CD4-positive, alpha-beta T cell treated with Interleukin-6 at 100 ng/mL for 8 hours (primary cell): ENCODE results near the gene FALEC.

Experiments
- DNase-seq: peaks from one replicate; pipeline ENCODE4 v3.0.0-alpha.2; 2020; ENCODE audit warnings: mixed read lengths, low spot score

The FALEC gene

DNA sequence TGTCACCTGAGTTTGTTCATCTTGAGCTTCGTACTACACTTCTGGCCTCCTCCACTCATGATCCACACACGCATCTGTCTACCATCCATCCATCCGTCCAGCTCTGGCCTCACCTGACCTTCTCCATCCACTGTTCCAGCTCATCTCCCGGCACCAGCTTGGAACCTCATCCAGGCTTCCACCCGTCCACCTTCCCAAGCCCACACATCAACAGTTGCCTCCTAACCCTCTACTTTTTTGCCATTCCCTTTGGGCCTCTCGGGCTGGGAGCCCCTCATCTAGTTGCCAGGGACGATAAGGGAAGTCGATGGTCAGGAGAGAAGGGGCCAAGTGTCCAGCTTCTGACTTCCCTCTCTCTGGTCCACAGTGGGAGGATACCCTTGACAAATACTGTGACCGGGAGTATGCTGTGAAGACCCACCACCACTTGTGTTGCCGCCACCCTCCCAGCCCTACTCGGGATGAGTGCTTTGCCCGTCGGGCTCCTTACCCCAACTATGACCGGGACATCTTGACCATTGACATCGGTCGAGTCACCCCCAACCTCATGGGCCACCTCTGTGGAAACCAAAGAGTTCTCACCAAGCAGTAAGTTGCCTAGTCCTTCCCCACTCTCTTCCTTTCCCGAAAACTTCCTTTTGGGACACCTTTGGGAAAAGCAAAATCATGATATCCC, 3.4 kb upstream of the FALEC start:
- DNase-seq = no peak

DNA sequence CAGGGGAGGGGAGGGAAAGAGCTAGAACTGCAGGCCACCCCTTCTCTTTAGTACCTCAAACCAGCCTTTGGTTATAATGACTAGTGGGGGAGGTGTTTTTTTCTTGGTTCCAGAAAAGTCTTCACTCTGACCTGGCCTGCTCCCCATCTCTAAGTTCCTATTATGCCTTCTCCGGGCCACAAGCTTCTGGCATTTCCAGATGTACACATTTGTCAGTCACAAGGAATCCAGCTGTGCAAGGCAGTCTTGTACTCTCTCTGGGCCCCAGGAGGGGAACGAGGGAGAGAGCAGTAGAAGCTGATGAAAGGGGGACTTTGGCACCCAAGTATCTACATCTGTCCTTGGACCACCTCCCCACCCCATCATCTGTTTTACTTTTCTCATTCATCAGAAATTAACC, 2.7 kb upstream of the FALEC start:
- DNase-seq = no peak

DNA sequence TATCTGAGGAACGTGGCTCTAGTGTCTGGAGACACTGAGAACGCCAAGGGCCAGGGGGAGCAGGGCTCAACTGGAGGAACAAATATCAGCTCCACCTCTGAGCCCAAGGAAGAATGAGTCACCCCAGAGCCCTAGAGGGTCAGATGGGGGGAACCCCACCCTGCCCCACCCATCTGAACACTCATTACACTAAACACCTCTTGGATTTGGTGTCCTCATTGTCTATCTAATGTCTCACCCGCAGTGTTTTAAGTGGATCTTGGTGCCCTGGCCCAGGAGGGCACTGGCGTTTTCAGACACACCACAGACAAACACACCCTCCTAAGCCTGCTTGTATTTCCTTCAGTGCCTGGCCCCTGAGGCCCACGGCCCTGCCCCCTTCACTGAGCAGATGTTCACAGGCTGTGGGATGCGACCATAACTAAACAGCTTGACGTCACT, 2.2 kb upstream of the FALEC start:
- no peak for DNase-seq

DNA sequence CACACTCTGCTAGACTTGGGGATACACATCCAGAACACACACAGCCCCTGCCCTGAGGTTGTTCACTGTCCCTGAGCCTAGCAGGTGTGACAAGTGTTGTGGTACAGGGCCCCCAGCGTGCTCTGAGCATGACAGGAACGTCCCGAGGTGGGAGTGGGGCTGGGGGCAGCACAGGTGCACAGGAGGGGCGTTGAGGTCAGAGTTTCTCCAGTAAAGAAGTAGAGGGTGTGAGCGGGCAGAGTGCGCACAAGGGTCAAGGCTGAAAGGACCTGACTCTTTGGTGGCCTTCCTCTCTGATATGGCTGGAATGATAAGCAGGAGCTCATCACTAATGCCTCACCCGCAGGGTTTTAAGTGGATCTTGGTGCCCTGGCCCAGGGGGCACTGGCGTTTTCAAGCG, 1.3 kb upstream of the FALEC start:
- no peak for DNase-seq

DNA sequence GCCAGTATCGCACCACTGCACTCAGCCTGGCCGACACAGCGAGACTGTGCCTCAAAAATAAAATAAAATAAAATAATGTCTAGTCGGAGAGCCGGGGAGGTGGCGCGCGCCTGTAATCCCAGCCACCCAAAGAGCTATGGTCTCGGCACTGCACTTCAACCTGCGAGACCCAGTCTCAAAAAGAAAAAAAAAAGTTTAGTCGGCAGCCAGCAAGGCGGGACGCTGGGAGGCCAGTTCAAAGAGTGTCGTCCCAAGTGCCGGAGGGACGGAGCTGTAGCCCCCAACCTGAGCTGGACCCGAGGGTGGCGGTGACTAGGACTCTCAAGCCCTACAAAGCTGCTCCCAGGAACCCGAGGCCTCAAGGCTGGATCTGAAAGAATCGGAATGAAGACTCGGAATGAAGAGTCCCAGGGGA, 632 bp upstream of the FALEC start:
- DNase-seq = no peak

DNA sequence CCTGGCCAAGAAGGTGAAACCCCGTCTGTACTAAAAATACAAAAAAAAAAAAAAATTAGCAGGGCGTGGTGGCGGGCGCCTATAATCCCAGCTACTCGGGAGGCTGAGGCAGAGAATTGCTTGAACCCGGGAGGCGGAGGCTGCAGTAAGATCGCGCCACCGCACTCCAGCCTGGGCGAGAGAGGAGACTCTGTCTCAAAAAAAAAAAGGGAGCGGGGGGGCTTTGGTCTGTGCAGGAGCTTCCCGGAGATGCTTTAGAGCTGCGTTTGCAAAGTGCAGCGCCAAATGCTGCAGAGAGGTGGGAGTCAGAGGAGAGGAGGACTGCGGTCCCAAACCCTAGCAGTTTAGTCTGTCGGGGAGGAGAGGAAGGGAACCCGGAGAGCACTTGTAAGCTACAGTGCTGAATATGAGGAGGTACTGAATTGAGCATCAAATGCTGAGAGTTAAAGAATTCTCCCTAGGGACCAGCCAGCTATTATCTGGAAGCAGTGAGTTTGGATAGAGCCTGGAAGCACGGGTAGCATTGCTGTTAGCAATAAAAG, 569 bp downstream of the FALEC start:
- DNase-seq = no peak

DNA sequence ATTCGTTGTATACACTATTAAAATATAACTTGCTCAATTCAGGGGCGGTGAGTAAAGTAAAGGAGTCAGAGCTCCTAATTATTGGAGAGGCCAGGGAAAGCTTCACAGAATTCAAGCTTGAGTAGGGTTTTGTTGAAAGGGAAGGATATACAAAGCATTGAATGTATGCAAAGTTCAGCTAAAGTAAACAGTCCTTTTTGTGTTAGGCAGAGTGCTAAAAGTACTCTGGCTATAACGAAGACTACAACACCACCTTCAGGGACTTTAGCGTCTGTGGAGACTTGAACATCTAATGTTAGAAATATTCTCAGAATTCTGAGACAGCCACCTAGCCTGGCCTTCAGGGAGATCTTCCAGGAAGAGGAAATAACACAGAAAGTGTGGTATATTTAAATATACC, 1.1 kb downstream of the FALEC start:
- DNase-seq = no peak

DNA sequence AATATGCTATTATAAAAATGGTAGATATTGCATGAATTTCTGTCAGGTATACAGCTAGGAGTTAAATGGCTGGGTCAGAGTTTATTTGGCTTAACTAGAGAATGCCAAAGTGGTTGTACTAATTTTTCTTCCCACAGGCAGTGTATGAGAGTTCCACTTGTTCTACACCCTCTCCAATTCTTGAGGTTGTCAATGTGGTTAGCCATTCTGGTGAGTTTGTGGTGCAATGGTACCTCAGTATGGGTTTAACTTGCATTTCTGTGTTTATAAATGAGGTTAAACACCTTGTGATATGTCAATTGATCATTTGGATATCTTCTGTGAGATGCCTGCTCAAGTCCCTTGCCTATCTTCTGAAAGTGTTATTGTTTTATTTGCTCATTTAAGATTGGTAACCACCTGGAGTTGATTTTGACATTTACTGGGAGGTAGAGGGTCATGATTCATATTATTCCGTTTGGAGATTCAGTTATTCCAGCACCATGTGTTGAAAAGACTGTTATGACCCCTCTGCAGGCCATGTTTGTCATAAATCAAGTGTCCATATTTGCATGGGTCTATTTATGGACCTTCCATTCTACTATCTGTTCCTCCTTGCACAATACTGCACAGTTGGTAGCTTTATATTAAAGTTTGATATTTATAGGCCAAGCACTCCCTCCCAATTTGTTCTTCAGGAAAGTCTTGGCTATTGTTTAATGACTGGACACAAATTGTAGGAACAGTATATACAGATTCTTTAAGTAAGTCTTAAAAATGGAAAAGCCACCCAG, 5.8 kb downstream of the FALEC start:
- DNase-seq = no peak

DNA sequence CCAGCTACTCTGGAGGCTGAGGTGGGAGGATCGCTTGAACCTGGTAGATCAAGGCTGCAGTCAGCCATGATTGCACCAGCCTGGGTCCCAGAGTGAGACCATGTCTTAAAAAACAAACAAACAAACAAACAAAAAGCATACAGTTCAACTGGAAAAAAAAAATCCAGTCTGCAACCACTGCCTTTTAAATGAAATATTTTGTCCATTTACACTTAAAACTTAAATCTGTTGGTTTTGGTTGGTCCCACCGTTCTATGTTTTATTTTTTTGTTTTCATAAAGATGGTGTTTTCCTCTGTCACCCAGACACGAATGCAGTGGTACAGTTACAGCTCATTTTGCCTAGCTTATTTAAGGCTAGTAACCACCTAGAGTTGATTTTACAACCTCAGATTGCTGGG, 9.8 kb downstream of the FALEC start:
- no peak for DNase-seq

DNA sequence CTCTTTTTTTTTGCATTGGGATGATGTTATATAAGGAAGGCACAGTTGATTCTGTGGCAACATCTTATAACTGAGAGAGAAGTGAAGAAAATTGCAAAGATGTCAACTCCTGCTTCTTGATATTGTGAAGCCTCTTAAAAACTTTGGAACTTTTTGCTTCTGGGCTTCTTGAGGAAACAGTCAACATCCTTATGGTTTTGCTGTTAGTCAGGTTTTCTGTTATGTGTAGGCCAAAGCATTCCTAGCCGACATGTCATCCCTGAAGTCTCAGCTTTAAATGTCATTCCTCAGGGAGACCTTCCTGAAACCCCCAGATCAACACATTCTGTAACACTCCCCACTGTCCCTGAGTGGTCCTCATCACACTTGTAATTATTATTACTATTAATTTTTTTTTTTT, 12.6 kb downstream of the FALEC start:
- no peak for DNase-seq

DNA sequence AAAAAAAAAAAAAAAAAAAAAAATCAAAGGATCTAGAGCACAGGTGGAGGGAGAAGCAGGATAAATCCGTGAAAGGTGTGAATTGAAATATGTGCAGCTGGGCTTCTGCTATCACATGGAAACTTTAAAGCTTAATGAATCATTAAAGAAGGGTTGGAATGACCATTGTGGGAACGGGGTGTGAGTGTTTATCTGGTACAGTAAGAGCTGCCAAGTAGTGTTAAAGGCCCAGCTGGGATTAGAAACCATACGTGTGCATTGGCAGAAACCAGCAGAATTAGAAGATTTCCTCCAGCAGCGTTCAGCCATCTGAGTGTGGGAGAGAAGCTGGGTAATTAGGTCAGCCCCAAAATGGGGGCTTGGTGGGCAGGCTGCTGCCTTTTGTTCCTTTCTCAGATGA, 13.5 kb downstream of the FALEC start:
- DNase-seq = no peak

DNA sequence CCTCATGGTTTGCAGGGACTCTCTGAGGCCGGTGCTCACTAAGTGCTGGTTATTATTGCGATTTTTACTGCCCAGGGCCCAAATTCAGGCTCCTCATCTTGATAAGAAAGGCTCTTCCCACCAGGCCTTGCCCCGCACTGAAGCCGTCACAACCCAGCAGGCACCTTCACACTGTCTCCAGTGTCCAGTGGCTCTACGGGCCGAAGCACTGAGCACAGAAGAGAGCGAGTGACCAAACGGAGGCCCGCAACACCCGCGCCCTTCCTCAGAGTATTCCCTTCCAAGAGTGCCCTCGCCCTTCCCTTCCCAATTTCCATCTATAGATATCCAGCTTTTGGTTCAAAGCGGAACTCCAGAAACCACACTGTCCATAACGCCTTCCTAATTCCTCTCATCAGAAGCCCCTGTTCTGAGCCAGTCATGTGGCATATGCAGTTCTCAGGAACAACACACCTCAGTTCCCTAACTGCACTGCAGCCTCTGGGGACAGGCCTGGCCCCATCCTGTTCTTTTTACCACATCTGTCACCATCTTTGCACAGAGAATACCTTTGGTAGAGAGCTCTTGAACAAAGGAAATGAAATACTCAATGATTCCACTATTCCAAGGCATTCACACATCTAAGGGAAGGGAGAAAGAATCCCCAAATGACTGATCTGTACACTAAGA, 15.1 kb downstream of the FALEC start:
- DNase-seq = no peak

DNA sequence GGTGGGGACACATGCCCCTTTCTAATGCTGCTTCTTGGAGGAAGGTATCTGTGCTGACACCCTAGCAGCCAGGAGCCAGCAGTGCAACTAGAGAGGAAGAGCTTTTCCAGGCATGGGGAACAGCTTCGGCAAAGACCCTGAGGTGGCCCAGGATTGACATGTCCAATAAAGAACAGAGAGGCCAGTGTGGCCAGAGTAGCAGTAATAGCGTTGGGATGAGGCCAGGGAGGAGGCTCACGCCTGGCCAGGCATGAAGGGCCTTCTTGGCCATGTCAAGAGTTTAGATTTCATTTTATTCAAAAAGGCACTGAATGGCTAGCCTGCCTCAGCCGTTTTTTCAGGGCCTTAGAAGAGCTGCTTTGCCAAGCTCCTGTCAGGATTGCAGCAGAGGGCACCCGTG, 17.3 kb downstream of the FALEC start:
- DNase-seq = no peak

DNA sequence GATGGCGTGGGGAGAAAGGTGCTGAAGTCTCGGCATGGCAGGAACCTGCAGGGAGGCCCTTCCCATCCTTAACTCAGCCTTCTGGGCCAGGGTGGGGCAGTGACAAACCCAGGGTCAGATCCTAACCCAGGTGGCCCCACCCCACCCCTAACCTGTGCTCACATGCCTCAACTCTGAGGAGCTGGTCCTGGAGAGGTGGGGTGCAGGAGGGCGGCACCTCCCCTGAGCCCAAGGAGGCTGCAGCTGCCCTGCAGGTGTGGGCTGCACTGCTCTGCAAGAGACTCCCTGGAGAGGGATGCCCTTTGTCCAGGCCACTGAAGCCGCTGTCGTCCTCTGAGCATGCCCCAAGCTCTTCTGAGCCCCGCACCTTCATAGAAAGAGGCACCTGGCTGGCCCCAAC, 18.4 kb downstream of the FALEC start:
- DNase-seq = no peak

DNA sequence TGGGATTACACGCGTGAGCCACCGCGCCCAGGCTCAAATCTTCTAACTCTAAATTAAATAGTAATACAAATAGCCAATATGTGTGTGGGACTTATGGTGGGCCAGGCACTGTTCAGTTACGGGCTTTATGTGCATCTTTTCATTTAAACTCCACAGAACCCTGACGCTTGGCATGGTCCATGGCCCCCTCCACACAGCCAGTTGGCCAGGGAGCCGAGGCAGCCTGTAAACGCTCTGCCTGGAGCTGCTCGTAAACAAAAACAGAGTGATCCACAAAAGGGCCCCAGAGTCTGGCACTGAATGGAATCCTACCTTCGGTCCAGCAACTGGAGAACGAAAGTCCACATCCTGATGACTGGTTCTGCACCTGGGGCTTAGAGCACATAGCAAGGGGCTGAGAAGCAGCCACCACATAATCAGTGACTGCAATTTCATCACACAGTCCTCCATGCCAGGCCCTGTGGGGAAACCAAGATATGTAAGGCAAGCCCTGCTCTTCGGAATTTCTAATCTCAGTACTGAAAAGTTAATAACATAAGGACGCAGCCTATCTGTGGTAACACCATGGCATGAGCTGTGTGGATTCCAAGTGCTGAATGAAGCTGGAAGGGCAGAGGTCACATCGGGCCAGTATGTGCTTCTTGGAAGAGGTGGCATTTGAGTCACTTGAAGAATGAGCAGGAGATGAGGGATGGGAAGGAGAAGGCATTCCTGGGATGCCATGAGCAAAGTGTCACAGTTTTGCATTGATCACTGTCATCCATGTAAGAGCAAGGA, 20.1 kb downstream of the FALEC start:
- DNase-seq = no peak

DNA sequence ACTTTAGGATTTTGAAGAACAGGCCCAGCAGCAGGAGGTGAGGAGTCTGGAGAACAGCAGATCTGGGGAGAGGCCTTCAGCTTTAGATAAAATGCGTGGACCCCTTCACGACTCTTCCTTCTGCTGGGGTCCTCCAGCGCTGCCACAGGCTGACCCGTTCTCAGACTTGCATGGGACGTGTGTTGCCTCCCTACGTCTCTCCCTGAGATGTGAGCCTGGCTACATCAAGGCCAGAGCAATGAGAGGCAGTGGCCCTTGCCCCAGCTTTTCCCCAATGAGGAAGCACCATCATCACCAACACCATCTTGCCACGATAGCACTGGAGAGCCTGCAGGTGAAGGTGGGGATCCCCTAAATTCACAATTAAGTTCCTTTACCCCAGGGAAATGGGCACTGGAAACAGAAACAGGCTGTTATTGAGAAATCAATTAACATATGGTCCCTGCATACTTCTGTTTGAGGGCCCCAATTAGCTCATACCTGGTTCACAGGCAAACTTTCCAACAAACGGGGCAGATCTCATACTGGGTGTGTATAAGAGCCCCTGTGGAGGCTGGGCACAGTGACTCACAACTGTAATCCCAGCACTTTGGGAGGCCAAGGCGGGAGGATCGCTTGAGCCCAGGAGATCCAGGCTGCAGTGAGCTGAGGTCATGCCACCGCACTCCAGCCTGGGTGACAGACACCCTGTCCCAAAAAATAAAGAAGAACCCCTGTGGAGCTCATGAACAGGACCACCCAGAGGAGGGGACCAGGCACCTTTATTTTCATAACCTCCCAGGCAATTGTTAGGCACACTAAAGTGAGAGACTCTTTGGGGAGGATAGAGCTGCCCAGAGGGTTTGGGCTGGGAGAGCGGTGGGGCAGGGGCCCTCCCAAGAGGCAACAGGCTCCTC, 21.5 kb downstream of the FALEC start:
- DNase-seq = no peak

DNA sequence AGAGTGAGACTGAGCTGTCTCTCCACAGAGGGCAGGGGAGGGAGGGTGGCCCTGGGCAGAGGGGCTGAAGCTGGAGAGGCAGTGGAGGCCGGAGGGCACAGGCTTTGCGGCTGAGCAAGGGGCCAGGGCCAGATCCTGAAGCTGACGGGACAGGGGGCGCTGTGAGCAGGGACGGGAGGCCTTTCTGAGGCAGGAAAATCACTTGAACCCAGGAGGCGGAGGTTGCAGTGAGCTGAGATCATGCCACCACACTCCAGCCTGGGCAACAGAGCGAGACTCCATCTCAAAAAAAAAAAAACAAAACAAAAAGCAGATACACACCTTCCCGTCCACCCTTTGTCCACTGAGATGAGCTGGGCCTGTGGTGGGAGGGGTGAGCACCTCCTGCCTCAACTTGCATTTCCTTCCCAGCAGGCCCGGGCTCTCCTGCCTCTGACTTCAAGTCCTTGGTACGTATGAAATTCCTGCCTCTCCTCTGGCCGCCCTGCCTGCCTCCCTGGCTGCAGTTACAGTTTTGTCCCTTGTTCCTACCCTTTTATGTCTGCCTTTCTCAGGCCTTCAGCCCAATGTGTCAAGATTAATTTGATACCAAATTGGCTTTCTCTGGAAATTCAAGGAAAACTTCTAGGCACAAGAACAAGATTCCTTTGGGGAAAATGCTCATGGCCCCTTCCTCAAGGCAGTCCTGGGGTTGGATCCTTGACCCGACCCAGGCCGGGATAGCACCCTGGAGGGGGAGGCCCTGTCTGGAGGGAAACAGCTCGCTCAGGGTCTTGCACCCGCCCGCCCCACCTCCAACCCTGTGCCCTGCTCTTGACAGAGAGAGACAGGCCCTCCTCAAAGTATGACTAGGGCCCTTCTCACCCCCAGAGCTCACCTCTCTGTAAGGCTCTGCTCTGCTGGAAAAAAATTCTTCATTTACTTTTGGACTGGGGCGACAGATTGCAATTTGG, 22.5 kb downstream of the FALEC start:
- no peak for DNase-seq

DNA sequence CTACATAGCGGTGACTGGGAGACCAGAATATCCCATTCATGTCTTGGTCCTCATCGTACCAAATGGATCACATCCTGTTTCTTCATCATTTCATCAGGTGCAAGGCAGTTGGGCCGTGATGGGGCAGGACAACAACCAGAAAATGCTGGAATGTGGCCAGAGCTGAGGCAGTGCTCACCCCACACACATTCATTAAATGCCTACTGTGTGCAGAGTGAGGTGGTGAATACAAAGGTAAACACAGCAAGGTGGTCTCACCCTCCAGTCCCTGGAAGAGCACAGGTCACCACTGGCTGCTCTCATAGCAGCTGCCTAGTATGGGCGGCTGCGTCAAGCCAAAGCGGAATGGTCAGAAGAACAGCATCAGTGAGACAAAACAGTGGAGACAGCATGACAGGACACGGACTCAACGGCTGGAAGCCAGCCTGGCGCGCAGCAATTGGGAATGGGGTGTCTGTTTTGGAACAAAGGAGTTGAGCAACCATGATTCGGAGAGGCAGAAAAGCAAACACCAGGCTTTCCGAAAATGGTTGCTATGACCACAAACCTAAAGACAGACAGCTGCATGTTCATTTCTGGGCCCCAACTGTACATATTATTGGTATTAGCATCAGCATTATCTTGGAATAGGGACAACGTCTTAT, 28.1 kb downstream of the FALEC start:
- DNase-seq = no peak

DNA sequence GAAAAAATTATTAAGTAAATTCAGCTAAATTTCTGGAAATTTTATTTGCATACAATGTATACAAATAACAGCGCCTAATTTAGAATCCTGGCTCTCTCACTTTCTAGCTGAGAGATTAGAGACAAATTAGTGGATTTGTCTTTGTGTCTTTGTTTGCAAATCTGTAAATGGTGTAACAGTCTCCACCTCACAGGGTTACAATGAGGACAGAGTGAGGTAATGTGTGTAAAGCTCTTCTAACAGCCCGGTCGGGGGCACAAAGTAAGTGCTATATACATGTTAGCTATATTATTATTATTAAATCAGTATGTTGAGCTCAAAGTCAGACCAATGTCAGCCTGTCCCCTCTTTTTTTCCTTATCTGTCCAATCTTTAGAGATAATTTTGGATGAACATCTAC, 28.7 kb downstream of the FALEC start:
- no peak for DNase-seq
